ENCODE data around the gene SPEG. TPM values are rescaled to one million over a fixed set of nuclear protein-coding genes. Genes with fewer than 3 reads are reported as not detected.

Gene SPEG
- total and polyA plus RNA-seq, 2 of the 8 experiments (the other 6 are each of a cell fraction or from before 2014, with no cell fraction given): 19.9 to 32.0 TPM

DNA sequence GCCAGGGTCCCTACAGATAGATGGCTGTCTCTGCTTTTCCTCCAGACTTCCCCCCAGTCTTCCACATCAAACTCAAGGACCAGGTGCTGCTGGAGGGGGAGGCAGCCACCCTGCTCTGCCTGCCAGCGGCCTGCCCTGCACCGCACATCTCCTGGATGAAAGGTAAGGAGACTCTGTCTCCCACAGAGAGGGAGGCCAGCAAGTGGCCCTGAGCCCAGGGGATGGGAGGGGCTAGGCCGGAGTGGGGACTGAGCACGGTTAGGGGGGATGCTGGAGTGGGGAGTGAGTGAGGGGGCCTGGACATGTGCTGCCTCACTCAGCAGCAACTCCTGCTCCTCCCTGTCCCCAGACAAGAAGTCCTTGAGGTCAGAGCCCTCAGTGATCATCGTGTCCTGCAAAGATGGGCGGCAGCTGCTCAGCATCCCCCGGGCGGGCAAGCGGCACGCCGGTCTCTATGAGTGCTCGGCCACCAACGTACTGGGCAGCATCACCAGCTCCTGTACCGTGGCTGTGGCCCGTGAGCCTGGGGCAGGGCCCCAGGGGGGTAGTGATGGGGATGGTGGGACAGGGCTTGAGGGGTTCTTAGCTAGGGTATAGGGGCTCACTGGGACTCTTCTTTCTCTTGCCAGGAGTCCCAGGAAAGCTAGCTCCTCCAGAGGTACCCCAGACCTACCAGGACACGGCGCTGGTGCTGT is 53.7 kb downstream of the SPEG start:
- Histone ChIP-seq H3K27ac (ENCODE audit: low read depth, low read length) (no peak overlapping the region), H2AK5ac (ENCODE audit: low read depth, low read length) (peak overlapping the region; percentile 60; the same call in 1 of the 2 replicates), H3K27me3 (replicated peaks in 1 of 4; ENCODE audit: control insufficient read depth in 3 of 4, extremely low read depth in 1 of 4, insufficient read depth in 3 of 4, low read length in 3 of 4) (peaks cover 20 to 38% (median 32%) of the 10 kb centered on the region in 4 experiments), H2BK20ac (ENCODE audit: low read length) (no peak overlapping the region), H3K9me3 (ENCODE audit: insufficient read depth in 2 of 2, low read depth in 1 of 2, low read length in 1 of 2) (no peaks in the 10 kb centered on the region), H3K4me1 (replicated peaks in 1 of 4; ENCODE audit: control insufficient read depth in 3 of 4, insufficient read depth in 4 of 4, low read length in 3 of 4) (peaks cover 6 to 42% (median 28%) of the 10 kb centered on the region in 4 experiments), H2BK5ac (ENCODE audit: low read depth, low read length) (no peak overlapping the region), H3K18ac (ENCODE audit: extremely low read depth, low read length) (no peak overlapping the region), H4K20me1 (replicated peaks in 1 of 2; ENCODE audit: control insufficient read depth in 1 of 2, insufficient read depth in 2 of 2, low read length in 2 of 2) (no peaks in the 10 kb centered on the region), H2AFZ (ENCODE audit: low read length) (no peak overlapping the region), H3K23me2 (ENCODE audit: low read depth, low read length) (peaks cover 8% of the 10 kb centered on the region; the same call in 1 of the 2 replicates), H4K8ac (ENCODE audit: extremely low read depth, insufficient read depth, low read length) (no peak overlapping the region), H2BK12ac (ENCODE audit: low read depth, low read length) (no peak overlapping the region; the same call in 1 of the 2 replicates), H3K9ac (replicated peaks in 1 of 4; ENCODE audit: extremely low read depth in 1 of 4, low read depth in 3 of 4, low read length in 3 of 4) (no peak overlapping the region), H4K91ac (replicated peaks; ENCODE audit: insufficient read length, low read length) (no peak overlapping the region), H3K79me2 (ENCODE audit: control insufficient read depth in 1 of 2, insufficient read depth in 2 of 2, low read length in 2 of 2) (no peaks in the 10 kb centered on the region), H2BK15ac (ENCODE audit: low read length) (0 out of 2 replicates have a peak overlapping the region, but pooled peaks have one; percentile 29), H2BK120ac (replicated peaks; ENCODE audit: low read depth, low read length) (no peak overlapping the region), H4K5ac (ENCODE audit: insufficient read length, low read depth, low read length) (no peak overlapping the region), H3K36me3 (ENCODE audit: control insufficient read depth in 2 of 4, insufficient read depth in 4 of 4, low read length in 3 of 4) (no peaks in the 10 kb centered on the region; a peak in 1 of 8 replicates), H3K79me1 (ENCODE audit: low read depth, low read length) (no peaks in the 10 kb centered on the region), H3K4me2 (ENCODE audit: insufficient read depth in 1 of 2, low read depth in 2 of 2, low read length in 2 of 2) (no peak overlapping the region), H3K14ac (ENCODE audit: insufficient read length) (no peak overlapping the region), H3K4ac (replicated peaks; ENCODE audit: insufficient read length, low read depth, low read length) (peak overlapping the region; percentile 48), H3K23ac (ENCODE audit: insufficient read length) (no peak overlapping the region), H3K4me3 (ENCODE audit: extremely low read depth in 1 of 4, insufficient read depth in 2 of 4, low read depth in 3 of 4, low read length in 4 of 4) (no peak overlapping the region), H3K56ac (replicated peaks; ENCODE audit: insufficient read length, low read depth, low read length) (no peak overlapping the region)
- WGBS, 2 experiments (ENCODE audit: extremely low coverage in 1 of 2, insufficient coverage in 1 of 2, insufficient read length in 1 of 2, insufficient replicate concordance in 2 of 2, low coverage in 1 of 2, low lambda C conversion rate in 2 of 2, missing lambda C conversion rate in 1 of 2): 86% methylated on average over 16 of the region's 17 CpGs; no CpG with 5 or more reads in 1 of the 2 experiments
- POLR2A ChIA-PET (ENCODE audit: partially characterized antibody): interaction anchor here (0.9 to 19.9 kb wide), 6 partner anchors 9 to 41 kb away, joined by 3 to 216 read pairs (median 4); partner anchors contain the start of gene ASIC4
- CTCF ChIA-PET (ENCODE audit: partially characterized antibody): interaction anchor here (8.0 to 113.1 kb wide), 3 partner anchors 1 to 86 kb away, joined by 74 to 7248 read pairs (median 7248); partner anchors contain the start of genes ASIC4, CHPF, DES and GMPPA
- no peak for DNase-seq (ENCODE audit: low read depth in 1 of 2, low spot score in 2 of 2)
- FAIRE-seq: no peak
- TF ChIP-seq, protein P1, sequence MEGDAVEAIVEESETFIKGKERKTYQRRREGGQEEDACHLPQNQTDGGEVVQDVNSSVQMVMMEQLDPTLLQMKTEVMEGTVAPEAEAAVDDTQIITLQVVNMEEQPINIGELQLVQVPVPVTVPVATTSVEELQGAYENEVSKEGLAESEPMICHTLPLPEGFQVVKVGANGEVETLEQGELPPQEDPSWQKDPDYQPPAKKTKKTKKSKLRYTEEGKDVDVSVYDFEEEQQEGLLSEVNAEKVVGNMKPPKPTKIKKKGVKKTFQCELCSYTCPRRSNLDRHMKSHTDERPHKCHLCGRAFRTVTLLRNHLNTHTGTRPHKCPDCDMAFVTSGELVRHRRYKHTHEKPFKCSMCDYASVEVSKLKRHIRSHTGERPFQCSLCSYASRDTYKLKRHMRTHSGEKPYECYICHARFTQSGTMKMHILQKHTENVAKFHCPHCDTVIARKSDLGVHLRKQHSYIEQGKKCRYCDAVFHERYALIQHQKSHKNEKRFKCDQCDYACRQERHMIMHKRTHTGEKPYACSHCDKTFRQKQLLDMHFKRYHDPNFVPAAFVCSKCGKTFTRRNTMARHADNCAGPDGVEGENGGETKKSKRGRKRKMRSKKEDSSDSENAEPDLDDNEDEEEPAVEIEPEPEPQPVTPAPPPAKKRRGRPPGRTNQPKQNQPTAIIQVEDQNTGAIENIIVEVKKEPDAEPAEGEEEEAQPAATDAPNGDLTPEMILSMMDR (IDR thresholded peaks at IDR 0.05; ENCODE audit: control extremely low read depth in 1 of 3, insufficient read depth in 1 of 3, low read depth in 1 of 3, low read length in 3 of 3): no peak
- TF ChIP-seq PHF8 (conservative IDR thresholded peaks at IDR 0.05; ENCODE audit: low read depth, low read length) (no peak), JUND (IDR thresholded peaks at IDR 0.05; ENCODE audit: low read length) (no peak), NRF1 (IDR thresholded peaks at IDR 0.05; ENCODE audit: low read depth, low read length) (no peak), RNF2 (IDR thresholded peaks at IDR 0.05; ENCODE audit: borderline replicate concordance, low read depth, low read length, missing control alignments, poor library complexity, severe bottlenecking) (no peak), CBX5 (IDR thresholded peaks at IDR 0.05; ENCODE audit: low read depth, low read length) (no peak), ASH2L (IDR thresholded peaks at IDR 0.05; ENCODE audit: low read length) (no peak), EGR1 (IDR thresholded peaks at IDR 0.05; ENCODE audit: borderline replicate concordance, low read depth, low read length) (no peak), BRCA1 (IDR thresholded peaks at IDR 0.05; ENCODE audit: low read depth, low read length) (no peak)
